ENCODE data around the gene TOMM7.
A peak's percentile ranks its signal among the peaks of the same experiment; 100 is the strongest.

TOMM7 gene

DNA sequence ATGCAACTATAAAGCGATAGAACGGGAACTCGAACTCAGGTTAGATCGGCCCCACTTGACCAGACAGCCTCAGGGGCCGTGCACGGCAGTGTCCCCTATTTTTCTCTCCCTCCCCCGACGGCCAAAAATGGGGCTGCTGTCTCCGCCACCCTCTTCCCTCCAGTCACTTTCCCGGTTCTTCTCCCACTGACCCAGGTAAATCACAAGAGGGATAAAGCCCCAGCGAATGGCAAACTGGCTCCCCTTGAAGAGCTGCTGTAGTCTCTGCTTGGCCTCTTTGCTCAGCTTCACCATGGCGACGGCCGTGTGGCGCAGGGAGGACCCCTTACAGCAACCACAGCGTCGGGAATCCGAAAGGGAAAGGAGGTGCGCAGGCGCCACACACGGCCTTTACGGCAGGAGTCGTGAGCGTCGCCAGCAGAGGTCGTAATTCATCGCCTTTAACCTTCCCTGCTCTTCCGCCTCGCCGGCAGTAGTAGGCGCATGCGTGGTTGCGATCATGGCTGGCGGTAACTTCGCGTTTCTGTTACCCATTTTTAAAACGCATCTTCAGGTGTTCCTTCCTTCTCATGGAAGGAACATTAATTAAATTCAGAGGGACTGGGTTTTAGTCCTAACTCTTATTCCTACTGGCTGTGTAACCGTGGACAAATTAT is at the start of gene TOMM7:
TOMM7 (minus strand) TSS at position 364 of the 656 bp plus-strand sequence; CDS start at position 294, 70 bp downstream.
- peak; percentile 93 for DNase-seq

DNA sequence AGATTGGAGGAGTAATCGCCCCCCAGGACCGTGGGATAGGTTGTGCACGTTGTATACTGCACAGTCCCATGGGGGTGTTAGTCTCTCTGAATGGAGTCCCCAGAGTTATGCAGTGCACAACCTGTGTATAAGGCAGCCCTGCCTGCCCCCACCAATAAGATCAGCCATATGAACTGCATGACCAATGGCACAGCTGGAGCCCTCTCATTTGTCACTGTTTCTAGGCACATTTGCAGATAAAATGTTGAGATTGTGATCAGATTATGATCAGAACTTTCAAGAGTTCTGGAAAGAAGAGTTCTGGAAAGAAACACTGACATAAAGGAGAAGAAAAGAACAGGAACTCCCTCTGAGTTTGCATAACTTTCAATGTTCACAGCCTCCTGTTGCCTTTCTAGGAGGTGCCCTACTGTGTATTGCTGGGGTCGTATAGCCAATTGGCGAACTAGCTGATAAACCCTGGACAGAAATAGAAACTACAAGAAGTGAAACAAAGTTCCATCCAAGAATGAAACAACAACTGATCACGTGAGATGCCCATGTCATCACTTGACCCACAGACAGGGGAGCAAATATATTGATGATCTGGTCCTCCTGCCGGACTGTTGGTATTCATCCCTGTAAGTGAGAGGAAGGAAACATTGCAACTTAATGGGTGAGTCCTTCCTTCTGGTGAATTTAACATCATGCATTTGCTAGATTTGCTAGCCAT is 49.6 kb upstream of the TOMM7 start:
- DNase-seq = peak; percentile 14

DNA sequence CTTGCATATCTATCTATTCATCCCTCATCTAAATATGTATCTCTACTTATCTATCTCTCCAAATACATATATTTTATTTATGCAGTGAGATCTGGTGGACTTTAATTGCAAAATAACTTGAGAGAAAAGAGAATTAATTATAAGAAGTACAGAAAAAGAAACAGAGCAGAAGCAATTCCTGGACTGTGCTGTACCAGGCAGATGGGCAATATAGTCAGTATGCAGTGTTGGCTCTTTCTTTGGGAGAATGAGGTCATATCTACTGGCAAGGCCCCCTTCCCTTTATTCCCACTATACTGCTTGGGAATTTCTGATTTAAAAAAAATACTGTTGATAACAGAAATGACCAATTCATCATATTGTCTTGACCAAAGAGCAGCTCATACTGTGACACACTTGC is 49.0 kb upstream of the TOMM7 start:
- no peak for DNase-seq

DNA sequence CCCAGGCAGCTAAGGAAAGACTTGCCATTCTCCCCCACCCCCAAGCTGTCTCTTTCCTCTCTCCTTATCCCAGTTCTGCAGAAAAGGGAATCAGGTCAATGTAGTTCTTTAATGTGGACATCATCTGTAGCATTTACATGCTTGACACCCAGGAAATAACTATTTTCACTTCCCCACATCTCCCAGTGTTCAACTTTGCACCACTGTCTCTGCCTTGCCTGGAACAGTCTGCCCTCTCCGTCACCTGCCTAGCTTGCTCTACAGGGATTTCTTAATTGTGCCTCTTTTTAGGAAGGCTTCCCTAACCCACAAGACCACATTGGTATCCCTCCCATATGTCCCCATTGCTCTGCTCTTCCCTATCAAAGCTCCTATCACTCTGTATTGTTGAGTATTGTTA is 45.9 kb upstream of the TOMM7 start:
- no peak for DNase-seq

DNA sequence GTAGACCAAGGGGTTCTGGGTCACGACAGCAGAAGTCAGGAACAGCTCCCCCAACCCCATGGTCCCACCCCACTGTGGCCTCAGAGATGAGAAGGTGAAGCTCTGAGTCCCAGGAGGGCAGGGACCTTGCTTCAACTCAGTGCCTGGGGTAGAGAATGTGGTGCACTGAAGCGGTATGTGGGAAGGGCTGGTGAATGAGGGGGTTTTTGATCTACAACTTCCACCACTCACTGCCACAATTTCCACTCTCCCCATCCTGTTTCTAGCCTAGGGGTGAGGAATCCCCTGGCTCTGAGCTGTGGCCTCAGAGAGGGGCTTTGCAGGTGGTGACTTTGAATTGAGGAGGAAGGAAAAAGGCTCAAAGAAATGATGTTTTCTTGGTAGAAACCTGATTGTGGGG is 44.9 kb upstream of the TOMM7 start:
- no peak for DNase-seq

DNA sequence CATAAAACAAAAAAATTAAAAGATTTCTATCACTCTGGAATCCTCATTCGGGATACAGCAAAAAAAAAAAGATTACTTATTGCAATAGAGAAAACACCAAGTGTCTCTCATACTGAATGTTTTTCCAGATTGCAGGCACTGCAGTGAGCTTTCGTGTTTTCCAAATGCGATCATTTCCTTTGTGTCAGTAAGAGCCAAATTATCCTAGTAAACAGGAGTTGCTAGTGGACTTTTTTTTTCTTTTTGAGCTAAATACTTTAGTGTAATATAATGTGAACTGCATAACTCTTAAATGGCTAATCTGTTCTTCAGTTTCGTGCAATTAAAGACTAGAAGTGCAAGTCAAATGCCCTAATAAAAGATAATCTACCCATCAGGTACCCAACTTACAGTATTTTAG is 44.4 kb upstream of the TOMM7 start:
- no peak for DNase-seq

DNA sequence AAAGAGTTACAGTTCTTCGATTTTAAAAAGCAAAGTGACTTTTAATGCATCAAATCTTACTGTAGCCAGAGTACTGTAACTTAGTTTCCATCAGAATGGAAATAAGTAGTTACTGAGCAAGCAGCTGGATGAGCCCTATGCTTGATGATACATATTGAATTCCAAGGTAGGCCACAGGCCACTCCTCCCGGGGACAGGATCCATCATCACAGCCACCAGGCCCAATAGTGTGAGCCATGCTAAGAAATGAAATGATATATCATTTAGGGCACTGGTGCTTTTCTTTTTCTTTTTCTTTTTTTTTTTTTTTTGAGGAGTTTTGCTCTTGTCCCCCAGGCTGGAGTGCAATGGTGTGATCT is 42.9 kb upstream of the TOMM7 start:
- DNase-seq = no peak

DNA sequence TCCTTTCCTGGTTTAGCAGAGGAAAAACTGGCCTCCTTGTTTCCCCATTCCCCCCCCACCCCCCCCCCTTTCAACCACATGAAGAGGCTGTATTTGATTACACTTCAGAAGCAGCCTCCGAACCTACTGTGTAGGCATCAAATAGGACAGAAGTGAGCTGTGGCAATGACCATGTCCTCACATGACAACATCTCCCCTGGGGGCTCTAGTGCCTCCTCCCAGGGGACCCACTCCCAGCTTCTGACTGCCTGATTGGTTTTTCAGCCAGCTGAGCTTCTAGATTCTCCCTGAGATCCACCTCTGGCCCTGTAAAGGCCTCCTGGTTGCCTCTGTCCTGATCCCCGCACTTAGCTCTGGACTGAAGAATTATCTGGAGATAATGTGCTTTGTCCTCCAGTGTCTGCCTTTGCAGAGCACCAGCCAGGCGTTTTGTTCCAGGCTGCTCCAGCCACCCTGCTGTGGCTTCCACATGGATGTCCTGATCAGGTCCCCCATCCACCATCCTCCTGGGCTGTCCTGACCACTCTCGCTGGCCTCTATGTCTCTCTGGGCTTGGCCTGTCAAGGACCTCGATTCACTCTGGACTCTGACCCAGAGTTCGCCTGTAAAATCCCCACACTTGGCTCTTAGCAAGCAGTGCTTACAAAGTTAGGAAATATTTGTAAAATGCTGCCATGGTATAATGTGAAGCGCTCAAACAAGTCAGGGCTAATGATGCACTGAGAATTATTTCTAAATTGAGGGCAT is 42.4 kb upstream of the TOMM7 start:
- DNase-seq = no peak

DNA sequence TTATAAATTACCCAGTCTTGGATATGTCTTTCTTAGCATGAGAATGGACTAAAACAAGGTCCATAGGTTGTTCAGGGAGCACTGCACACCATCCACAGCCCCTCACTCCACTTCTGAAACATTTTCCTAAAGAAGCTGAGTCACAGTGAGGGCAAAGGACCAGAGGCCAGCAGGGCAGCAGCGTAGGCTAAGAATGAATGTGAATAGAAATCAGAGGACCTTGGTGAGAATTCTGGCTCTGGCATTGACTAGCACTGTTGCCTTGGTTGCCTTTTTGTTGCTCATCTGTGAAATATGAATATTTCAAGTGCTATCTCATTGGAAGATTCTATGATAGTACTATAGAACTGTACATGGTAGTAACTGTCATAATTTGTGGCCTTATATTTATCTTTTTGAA is 41.7 kb upstream of the TOMM7 start:
- DNase-seq = no peak

DNA sequence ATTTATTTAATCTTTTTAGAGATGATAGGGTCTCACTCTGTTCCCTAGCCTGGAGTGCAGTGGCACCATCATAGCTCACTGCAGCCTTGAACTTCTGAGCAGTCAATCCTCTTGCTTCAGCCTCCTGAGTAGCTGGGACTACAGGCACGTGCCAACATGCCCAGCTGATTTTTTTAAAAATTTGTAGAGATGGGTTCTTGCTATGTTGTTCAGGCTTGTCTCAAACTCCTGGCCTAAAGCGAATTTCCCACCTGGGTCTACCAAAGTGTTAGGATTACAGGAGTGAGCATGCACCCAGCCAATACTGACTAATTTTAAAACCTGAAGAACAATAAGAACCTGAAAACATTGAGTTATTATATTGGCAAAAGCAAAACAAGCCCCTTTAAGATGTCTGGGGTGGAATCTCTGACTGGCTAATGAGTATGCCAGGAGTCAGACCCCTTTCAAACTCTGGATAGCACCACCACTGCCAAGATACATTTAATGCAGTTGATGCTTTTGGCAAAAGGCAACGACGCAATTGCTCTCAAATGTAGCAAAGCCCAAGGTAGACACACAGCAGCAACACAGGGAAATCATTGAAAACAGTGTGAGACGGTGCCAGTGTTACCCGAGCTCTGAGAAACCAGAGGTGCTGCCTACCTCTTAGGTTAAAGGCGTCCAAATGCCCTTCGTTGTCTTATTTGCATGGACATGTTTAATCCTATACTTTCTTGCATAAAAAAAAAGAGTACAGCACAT is 40.7 kb upstream of the TOMM7 start:
- DNase-seq = no peak

DNA sequence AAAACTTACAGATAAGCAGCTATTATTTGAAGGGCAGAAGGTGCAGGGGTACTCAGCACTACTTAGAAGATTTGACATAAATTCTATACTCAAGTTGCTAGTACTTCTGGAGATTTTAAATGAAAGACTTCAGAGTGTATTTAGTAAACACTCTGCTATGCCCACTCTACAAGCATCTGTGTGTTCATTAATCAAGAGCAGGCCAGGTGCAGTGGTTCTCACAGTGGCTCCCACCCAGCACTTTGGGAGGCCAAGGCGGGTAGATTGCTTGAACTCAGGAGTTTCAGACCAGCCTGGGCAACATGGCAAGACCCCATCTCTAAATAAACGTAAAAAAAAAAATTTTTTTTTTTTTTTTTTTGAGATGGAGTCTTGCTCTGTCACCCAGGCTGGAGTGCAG is 38.9 kb upstream of the TOMM7 start:
- no peak for DNase-seq

DNA sequence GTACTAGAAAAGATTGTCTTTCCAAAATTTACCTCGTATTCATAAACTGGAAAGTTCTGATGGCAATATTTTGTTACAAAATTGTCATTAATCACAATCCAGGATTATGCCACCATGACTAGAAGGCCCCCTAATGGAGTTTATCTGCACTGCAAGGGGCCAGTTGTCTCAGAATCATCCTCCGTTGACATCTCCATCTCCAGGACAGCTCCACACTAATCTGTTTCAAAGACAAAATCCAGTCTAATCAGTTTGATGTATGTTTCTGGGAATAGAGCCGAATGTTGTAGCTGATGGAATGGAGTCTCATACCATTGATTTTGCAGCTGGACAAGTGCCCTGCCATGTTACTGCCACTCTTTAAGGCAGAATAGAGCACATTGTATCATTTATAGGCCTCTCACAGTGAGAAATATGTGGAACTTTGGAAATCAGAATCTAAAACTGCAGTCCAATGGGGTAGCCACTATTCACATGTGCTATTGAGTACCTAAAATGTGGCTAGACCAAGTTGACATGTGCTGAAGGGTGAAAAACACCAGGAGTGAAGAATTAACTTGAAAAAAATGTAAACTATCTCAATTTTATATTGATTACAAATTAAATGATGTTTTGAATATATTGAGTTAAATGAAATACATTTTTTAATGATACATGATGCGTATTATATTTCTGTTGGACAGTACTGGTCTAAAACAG is 38.3 kb upstream of the TOMM7 start:
- no peak for DNase-seq

DNA sequence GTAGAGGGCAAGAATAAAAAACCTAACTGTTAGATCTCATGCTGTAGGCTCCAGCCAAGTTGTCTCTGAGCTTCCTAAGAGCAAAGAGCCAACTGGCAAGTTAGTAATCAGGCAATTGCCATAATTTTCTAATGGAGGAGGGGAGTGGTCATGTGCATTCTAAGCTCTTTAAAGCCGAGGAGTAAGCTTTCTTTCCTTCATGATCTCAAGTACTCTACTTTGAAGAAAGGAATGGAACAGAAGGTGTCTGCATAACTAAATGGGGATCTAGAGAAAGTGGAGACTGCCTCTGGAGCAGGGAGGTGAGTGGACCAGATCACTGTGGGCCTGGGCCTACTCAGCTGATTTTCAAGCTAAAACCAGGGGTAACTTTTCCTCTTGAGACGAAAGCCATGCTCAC is 37.7 kb upstream of the TOMM7 start:
- no peak for DNase-seq

DNA sequence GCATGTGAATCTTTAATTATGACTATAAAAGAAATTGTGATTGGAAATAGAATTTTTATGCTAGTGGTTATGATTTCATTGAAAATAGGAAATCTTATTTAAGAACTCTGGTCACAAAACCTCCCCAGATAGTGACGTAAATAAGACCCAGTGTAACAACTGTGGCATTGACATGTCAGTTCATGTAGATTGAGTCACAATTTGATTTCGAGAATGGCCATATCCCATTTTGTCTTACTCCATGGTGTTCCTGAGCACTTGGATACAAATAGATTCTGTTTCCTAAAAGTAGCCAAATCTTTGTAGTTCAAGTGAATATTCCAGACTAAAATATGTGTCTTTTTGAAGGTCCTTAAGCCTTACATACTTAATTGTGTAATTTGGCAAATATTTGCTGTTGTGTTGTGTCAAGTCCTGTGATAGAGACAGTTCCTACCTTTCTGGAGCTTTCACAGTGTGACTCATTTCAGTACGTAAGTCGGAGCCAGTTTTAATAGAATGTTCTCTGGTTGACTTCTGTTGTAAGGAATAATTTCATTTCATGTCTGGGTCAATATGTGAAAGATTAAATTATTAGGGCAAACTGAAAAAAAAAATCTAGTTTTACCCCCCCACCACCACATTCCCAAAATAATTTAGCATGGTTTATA is 37.1 kb upstream of the TOMM7 start:
- no peak for DNase-seq

DNA sequence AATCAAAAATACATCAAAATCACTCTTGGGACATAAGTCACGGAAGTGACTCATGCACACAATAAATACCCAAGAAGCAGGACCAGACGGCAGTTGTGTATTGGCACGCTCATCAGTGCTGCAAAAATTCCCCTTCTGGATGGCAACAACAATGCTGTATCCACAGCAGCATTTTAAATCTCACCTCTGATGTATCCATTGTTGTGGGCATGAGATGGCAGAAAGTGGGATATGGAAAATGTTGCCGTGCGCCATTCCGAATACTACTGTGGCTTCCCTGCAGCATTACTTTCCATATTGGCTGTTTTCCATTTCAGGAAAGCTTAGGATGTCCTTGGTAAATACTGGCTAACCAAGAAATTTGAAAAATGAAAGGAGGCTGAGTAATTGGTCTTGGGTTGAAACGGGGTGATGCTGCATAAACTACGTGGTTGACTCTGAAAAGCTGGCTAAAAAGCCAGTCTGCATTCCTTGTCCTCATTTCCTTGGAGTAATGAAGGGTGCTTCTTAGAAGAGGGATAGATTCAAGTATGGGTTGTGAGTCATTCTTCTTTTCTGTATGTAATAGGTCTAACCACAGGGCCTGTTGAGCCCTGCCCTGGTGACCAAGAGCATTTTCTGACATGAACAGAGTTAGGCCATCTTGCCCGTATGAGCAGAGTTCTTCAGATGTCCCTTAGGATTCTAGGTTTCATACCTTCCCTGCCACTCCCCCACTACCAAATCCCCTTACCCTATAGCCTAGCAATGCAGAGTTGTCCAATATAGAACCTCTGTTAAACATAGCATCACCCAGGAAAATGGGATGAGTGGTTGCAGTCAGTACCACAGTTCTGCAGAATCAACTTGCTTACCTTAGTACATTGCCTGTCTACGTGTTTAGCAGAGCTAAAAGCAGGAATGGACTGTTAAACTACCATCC is 36.3 kb upstream of the TOMM7 start:
- DNase-seq = no peak

DNA sequence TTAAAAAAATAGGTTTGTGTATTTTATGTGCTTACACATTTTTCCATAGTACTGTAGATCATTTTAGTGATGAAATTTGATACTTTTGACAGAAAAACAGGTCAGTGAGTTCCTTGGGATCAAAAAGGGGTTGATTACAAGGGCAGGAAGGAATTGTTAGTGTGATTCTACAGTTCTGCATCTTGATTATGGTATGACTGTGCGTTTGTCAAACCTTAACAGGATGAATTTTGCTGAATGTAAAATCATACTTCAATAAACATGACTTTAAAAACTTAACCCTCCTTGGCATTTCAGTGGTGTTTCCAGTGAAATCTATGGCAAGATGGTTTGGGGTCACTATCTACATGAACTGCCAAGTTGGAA is 35.6 kb upstream of the TOMM7 start:
- no peak for DNase-seq

DNA sequence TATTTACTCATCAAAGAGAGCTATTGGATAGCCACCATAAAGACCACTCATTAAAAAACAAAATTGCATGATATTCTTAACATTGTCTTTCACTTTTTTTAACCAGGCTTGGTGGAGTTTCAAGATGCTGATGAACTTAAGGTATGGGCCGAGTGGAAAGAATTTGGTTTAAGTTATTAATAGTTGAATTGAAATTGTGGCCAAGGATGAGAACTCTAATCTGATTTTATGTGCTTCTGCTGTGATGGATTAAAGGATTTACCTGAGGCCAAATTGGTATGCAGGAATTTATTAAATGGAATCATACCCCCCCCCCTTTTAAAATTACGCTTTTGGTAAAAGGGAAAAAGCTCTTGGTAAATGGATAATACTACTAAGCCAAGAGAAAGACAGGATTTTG is 33.8 kb upstream of the TOMM7 start:
- DNase-seq = no peak

DNA sequence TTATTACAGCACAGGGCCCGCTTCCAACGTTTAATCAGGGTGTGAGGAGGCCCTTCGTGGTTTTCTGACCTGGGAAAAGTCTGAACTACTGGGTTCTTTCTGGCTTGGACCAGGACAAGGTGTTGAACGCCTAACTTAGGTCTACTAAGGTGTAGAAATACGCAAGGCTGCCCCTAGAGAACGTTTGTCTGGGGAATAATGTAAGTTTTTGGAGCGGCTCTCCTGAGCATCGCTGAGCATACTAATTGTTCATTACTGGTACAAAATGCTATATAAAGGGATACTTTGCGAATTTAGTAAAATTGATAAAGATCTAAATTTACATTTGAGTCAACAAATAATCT is 32.4 kb upstream of the TOMM7 start:
- no peak for DNase-seq

DNA sequence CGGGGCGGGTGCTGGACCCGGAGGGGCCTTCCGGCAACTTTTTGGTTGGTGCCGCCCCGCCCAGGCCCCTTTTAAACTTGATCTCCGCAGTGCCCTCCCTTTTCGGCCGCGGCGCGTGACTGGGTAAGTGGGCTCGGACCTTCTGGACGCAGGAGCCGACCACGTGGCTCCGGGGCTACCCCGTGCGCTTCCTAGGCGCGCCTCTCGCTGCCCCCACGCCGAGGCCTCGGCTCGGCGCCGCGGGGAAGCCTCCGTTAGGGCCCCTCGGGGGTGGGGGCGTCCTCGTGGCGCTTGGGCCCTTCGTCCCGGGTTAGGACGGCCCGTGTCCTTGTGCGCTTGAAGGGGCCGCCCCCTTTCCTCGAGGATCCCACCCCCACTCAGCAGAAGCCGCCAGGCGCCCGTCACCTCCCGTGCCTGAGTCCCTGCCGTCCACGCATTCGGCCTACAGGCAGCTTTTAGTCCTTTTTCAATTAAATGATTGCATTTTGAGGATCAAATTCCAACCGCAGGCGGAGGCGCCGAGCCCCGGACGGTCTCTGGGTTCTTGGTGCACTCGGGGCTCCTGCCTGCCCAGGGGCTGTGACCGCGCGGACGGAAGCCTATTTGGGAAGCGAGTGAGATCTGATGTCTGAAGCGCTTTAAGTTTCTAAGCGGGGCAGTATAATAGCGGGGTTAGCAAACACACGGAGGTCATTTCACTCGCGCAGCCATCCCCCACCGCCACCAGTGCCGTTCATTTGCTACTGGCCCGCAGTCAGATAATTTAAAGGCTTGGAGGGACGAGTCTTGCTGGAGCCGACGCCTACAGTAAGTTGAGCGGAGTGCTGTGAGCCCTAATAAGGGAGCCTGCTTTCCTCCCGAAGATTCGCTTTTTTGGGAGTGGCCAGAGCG is 31.8 kb upstream of the TOMM7 start:
- DNase-seq = peak; percentile 81

DNA sequence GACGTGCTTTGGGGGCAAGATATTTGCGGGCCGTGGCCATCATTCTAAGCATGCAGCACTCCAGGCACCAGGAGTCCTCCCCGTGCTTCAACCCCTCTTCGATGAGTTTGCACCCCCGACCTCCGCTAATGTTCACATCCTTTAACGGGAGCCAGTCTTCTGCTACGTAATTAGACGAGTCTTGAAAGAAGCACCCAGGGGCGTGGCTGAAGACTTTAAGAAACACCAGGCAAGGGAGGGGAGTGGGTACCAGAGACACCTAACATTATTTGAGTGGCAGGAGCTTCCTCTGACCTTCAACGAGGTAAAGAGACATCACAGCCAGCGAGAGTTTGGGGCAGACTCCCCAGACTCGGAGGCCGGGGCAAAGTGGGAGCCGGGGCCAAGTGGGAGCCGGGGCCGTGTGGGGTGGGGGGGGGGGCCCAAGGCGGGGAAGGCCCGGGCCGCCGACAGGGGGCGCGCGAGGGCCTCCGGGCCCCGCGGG is 31.1 kb upstream of the TOMM7 start:
- DNase-seq = peak; percentile 56

Data from CD4-positive, alpha-beta T cell treated with Interferon gamma for 1 hour (primary cell).